ENCODE data around the gene RELL2. TPM values are rescaled to one million over a fixed set of nuclear protein-coding genes. Genes with fewer than 3 reads are reported as not detected.

RELL2 gene
- total RNA-seq, 2 experiments from 2014 or later, result 31.4 to 35.6 TPM

GRCh38 chr5:141681295-141681694, 44.5 kb downstream of the RELL2 start:
- Mint-ChIP-seq H3K4me3 (peak overlapping the region; percentile 64), H3K36me3 (ENCODE audit: low read depth) (no peaks in the 10 kb centered on the region)
- no peak for ATAC-seq

GRCh38 chr5:141681695-141682641, 45.2 kb downstream of the RELL2 start, which contains the start of gene ARAP3:
ARAP3 (minus strand) TSS chr5:141682230; CDS start chr5:141680486, 1,744 bp downstream.
- ChIA-PET CTCF (interaction anchor here (0.6 to 6.3 kb wide), 10 partner anchors 12 to 287 kb away, joined by 3 to 85 read pairs (median 8); partner anchors contain the start of genes PCDH12 and RNF14), POLR2A (interaction anchor here (0.8 to 1.5 kb wide), 4 partner anchors 10 to 28 kb away, joined by 3 to 5 read pairs (median 4); no protein-coding TSS in a partner anchor)
- peaks cover 24% of the 10 kb centered on the region for H3K4me1 Mint-ChIP-seq (ENCODE audit: low read depth)
- intact Hi-C loops (cut with micrococcal nuclease), result no loop called here
- DNase-seq, result peak; percentile 54
- peak within 1 kb of the TSS; percentile 68 for H3K27ac Mint-ChIP-seq
- H3K9me3 Mint-ChIP-seq, result no peaks in the 10 kb centered on the region
- H3K36me3 Mint-ChIP-seq (ENCODE audit: low read depth), result no peaks in the 10 kb centered on the region
- H3K4me3 Mint-ChIP-seq, result peak within 1 kb of the TSS; percentile 72
- peak; percentile 73 for ATAC-seq
- H3K27me3 Mint-ChIP-seq, result no peaks in the 10 kb centered on the region
- TF ChIP-seq CTCF (IDR thresholded peaks at IDR 0.05), result no peak

More at GRCh38 chr5:141681295-141681694, 44.5 kb downstream of the RELL2 start:
- CTCF ChIA-PET, result interaction anchor here (0.6 to 6.3 kb wide), 4 partner anchors 12 to 198 kb away, joined by 3 to 85 read pairs (median 6); no protein-coding TSS in a partner anchor
- Mint-ChIP-seq H3K27ac (peak overlapping the region; percentile 63), H3K27me3 (no peaks in the 10 kb centered on the region), H3K4me1 (ENCODE audit: low read depth) (peaks cover 24% of the 10 kb centered on the region), H3K9me3 (no peaks in the 10 kb centered on the region)
- intact Hi-C loops (cut with micrococcal nuclease), result no loop called here
- POLR2A ChIA-PET, result interaction anchor here (0.8 to 1.0 kb wide), 2 partner anchors 11 to 27 kb away, joined by 3 to 4 read pairs; no protein-coding TSS in a partner anchor
- TF ChIP-seq CTCF (IDR thresholded peaks at IDR 0.05), result no peak
- no peak for DNase-seq

GRCh38 chr5:141683596-141684141, 46.9 kb downstream of the RELL2 start:
- no peak overlapping the region for H3K4me3 Mint-ChIP-seq
- H3K27me3 Mint-ChIP-seq, result no peaks in the 10 kb centered on the region
- ChIA-PET CTCF (interaction anchor here (0.5 to 6.3 kb wide), 12 partner anchors 10 to 285 kb away, joined by 3 to 85 read pairs (median 6); partner anchors contain the start of genes PCDH12, PCDHGA12 and RNF14), POLR2A (interaction anchor here (1.0 to 1.5 kb wide), 7 partner anchors 8 to 286 kb away, joined by 3 to 5 read pairs (median 4); no protein-coding TSS in a partner anchor)
- TF ChIP-seq CTCF (IDR thresholded peaks at IDR 0.05), result no peak
- H3K4me1 Mint-ChIP-seq (ENCODE audit: low read depth), result peaks cover 24% of the 10 kb centered on the region
- no peaks in the 10 kb centered on the region for H3K36me3 Mint-ChIP-seq (ENCODE audit: low read depth)
- no peak overlapping the region for H3K27ac Mint-ChIP-seq
- no peak for DNase-seq
- no peak for ATAC-seq
- intact Hi-C loops (cut with micrococcal nuclease), result no loop called here
- no peaks in the 10 kb centered on the region for H3K9me3 Mint-ChIP-seq

- H3K9me3 Mint-ChIP-seq, result no peaks in the 10 kb centered on the region
- H3K36me3 Mint-ChIP-seq (ENCODE audit: low read depth), result no peaks in the 10 kb centered on the region
- POLR2A ChIA-PET, result no interaction called here
- no peak for TF ChIP-seq CTCF (IDR thresholded peaks at IDR 0.05)
- no peak for DNase-seq
- peaks cover 24% of the 10 kb centered on the region for H3K4me1 Mint-ChIP-seq (ENCODE audit: low read depth)
- H3K4me3 Mint-ChIP-seq, result no peak overlapping the region
- intact Hi-C loops (cut with micrococcal nuclease), result no loop called here
- no peak overlapping the region for H3K27ac Mint-ChIP-seq
- no peak for ATAC-seq
- no peaks in the 10 kb centered on the region for H3K27me3 Mint-ChIP-seq
- CTCF ChIA-PET, result interaction anchor here (3.2 to 6.3 kb wide), 2 partner anchors 8 to 275 kb away, joined by 19 to 85 read pairs; no protein-coding TSS in a partner anchor
Observed at GRCh38 chr5:141685591-141685990, 48.8 kb downstream of the RELL2 start.
